ENCODE data around the gene ACTL8. TPM values are rescaled to one million over a fixed set of nuclear protein-coding genes. Genes with fewer than 3 reads are reported as not detected.
A peak's percentile ranks its signal among the peaks of the same experiment; 100 is the strongest.

Gene ACTL8
- polyA plus RNA-seq, 2 of the 4 experiments (the other 2 are of a cell fraction), result 0.30 to 1.3 TPM

DNA sequence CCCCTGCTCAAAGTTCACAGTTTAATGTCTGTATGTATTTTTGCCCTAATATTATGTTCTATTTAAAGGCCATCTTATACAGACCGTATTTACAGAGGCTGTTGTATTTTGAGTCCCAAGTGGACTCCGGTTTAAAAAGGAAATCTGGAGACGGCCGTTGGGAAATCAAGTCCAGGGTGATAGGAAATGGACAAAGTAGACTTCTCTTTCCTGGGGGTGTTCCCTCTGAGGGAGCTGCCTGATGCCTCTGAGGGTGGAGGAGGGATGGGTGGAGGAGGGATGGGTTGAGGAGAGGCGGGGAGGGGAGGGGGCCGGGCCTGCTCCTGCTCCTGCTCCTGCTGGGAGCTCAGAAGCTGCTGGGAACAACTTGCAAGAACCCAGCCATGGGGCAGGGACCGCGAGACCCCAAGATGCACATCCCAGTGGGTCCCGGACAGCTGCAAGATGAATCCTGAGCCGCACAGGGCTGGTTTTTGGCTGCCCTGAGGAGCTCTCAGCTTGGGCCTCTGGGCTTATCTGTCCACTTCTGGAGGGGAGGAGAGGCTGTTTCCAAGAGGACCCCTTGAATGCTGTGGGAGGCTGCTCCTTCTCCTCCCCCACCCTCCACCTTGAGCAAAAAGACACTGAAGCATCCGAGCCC, 12.0 kb upstream of the ACTL8 start:
- no peak for DNase-seq (ENCODE audit: low read depth in 1 of 2, low spot score in 1 of 2)
- TF ChIP-seq CEBPB (IDR thresholded peaks at IDR 0.05), result no peak
- TF ChIP-seq, protein P1, sequence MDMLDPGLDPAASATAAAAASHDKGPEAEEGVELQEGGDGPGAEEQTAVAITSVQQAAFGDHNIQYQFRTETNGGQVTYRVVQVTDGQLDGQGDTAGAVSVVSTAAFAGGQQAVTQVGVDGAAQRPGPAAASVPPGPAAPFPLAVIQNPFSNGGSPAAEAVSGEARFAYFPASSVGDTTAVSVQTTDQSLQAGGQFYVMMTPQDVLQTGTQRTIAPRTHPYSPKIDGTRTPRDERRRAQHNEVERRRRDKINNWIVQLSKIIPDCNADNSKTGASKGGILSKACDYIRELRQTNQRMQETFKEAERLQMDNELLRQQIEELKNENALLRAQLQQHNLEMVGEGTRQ (IDR thresholded peaks at IDR 0.05), result no peak
- no peak for TF ChIP-seq FOSL2 (IDR thresholded peaks at IDR 0.05)
- TF ChIP-seq FOSL2 (CRISPR knock-in tag; IDR thresholded peaks at IDR 0.05), result no peak
- TF ChIP-seq JUNB (IDR thresholded peaks at IDR 0.05), result no peak
- WGBS (ENCODE audit: missing lambda C conversion rate), result 45% methylated on average over 5 of the region's 11 CpGs
- Histone ChIP-seq H3K4me1 (no peaks in the 10 kb centered on the region), H3K4me3 (no peak overlapping the region), H3K4me2 (no peak overlapping the region), H3K9me3 (no peaks in the 10 kb centered on the region), H3K27ac (no peak overlapping the region)
- CTCF ChIA-PET, result interaction anchor here (1.3 kb wide), 1 partner anchor 250 kb away, joined by 3 read pairs; no protein-coding TSS in a partner anchor
- ATAC-seq, result no peak
- POLR2A ChIA-PET, result no interaction called here
- FAIRE-seq, result no peak

DNA sequence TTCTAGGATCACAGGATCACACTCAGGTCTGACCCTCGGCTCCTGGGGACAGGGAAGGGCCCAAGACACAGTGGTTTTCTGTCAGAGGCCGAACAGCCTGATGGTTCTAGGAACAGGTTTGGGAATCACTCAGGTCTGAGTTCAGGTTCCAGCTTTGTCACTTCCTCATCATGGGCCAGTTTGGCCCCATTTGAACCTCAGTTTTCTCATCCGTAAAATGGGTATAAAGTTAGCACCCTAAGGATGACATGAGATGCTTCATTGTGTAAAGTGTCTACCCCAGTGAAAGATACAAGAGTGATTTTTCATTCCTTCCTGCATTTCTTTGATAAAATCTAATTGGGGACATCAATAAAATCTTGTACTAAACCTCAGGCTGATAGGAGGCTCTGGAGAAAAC, 11.2 kb upstream of the ACTL8 start:
- 95% methylated on average over 2 of the region's 3 CpGs for WGBS (ENCODE audit: missing lambda C conversion rate)
- CTCF ChIA-PET, result interaction anchor here (0.5 to 1.3 kb wide), 3 partner anchors 11 to 251 kb away, joined by 3 read pairs; partner anchors contain the start of gene ACTL8
- H3K4me2 ChIP-seq, result no peak overlapping the region
- no peak for FAIRE-seq
- no peaks in the 10 kb centered on the region for H3K9me3 ChIP-seq
- no peak for DNase-seq (ENCODE audit: low read depth in 1 of 2, low spot score in 1 of 2)
- ATAC-seq, result no peak
- H3K4me3 ChIP-seq, result no peak overlapping the region
- H3K4me1 ChIP-seq, result no peaks in the 10 kb centered on the region
- POLR2A ChIA-PET, result no interaction called here
- no peak overlapping the region for H3K27ac ChIP-seq
- TF ChIP-seq TP53 (CRISPR knock-in tag; IDR thresholded peaks at IDR 0.05) (no peak), KDM5A (IDR thresholded peaks at IDR 0.05) (no peak), RNF2 (IDR thresholded peaks at IDR 0.05; ENCODE audit: borderline replicate concordance, low read depth) (no peak), TFCP2L1 (CRISPR knock-in tag; IDR thresholded peaks at IDR 0.05) (no peak)
- TF ChIP-seq, protein P2, sequence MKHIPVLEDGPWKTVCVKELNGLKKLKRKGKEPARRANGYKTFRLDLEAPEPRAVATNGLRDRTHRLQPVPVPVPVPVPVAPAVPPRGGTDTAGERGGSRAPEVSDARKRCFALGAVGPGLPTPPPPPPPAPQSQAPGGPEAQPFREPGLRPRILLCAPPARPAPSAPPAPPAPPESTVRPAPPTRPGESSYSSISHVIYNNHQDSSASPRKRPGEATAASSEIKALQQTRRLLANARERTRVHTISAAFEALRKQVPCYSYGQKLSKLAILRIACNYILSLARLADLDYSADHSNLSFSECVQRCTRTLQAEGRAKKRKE (CRISPR knock-in tag; IDR thresholded peaks at IDR 0.05; ENCODE audit: low read depth), result no peak
- TF ChIP-seq, protein P3, sequence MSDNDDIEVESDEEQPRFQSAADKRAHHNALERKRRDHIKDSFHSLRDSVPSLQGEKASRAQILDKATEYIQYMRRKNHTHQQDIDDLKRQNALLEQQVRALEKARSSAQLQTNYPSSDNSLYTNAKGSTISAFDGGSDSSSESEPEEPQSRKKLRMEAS (IDR thresholded peaks at IDR 0.05), result no peak

DNA sequence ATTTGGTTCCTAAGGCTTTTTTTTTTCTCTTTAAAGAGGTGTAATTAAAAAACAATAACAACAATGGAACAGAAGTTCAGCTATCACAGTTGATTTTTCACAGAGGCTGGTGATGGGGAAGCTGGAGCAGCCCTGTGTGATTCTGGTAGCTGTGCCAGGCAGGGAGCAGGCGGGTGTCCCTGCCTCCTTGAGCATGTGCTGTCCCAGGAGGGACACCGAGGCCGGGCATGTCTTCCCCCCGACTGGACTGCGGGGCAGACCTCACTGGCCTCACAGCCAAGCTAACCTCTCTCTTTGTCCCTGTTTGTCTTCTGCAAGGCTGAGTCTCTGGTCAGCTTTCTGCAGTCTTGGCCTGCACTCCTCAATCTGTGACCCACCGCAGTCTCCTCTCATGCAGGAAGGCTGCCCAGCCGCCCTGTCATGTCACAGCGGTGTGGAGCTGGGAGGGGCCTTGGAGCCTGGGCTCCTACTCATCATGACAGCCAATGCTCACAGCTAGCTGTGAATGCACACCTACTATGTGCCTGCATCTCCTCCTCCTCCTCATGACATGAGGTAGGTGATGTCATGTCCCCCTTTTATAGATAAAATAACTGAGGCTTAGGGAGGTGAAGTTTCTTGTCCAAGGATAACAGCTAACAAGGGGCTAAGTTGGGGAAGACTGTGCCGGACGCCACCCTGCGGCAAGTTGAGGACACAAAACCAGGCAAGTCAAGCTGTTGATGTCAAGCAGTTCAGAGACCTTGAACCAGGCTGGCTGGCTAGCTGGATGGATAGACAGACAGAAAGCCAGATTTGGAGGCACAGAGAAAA, 10.3 kb upstream of the ACTL8 start:
- TF ChIP-seq HOXB13 (CRISPR knock-in tag; IDR thresholded peaks at IDR 0.05; ENCODE audit: low read depth) (no peak), TP53 (CRISPR knock-in tag; IDR thresholded peaks at IDR 0.05) (no peak), ZNF302 (CRISPR knock-in tag; IDR thresholded peaks at IDR 0.05) (no peak), EP300 (IDR thresholded peaks at IDR 0.05) (no peak), FOSB (CRISPR knock-in tag; IDR thresholded peaks at IDR 0.05) (no peak), CBX2 (IDR thresholded peaks at IDR 0.05; ENCODE audit: borderline replicate concordance, low read depth) (no peak), CEBPB (IDR thresholded peaks at IDR 0.05) (no peak), RCOR1 (IDR thresholded peaks at IDR 0.05; ENCODE audit: low read depth, low read length) (no peak)
- TF ChIP-seq, protein P2 (CRISPR knock-in tag; IDR thresholded peaks at IDR 0.05; ENCODE audit: low read depth), result no peak
- TF ChIP-seq, protein P4, sequence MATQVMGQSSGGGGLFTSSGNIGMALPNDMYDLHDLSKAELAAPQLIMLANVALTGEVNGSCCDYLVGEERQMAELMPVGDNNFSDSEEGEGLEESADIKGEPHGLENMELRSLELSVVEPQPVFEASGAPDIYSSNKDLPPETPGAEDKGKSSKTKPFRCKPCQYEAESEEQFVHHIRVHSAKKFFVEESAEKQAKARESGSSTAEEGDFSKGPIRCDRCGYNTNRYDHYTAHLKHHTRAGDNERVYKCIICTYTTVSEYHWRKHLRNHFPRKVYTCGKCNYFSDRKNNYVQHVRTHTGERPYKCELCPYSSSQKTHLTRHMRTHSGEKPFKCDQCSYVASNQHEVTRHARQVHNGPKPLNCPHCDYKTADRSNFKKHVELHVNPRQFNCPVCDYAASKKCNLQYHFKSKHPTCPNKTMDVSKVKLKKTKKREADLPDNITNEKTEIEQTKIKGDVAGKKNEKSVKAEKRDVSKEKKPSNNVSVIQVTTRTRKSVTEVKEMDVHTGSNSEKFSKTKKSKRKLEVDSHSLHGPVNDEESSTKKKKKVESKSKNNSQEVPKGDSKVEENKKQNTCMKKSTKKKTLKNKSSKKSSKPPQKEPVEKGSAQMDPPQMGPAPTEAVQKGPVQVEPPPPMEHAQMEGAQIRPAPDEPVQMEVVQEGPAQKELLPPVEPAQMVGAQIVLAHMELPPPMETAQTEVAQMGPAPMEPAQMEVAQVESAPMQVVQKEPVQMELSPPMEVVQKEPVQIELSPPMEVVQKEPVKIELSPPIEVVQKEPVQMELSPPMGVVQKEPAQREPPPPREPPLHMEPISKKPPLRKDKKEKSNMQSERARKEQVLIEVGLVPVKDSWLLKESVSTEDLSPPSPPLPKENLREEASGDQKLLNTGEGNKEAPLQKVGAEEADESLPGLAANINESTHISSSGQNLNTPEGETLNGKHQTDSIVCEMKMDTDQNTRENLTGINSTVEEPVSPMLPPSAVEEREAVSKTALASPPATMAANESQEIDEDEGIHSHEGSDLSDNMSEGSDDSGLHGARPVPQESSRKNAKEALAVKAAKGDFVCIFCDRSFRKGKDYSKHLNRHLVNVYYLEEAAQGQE (IDR thresholded peaks at IDR 0.05), result no peak
- TF ChIP-seq, protein P5, sequence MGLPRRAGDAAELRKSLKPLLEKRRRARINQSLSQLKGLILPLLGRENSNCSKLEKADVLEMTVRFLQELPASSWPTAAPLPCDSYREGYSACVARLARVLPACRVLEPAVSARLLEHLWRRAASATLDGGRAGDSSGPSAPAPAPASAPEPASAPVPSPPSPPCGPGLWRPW (IDR thresholded peaks at IDR 0.05), result no peak
- TF ChIP-seq, protein P1 (IDR thresholded peaks at IDR 0.05), result no peak
- TF ChIP-seq, protein P6, sequence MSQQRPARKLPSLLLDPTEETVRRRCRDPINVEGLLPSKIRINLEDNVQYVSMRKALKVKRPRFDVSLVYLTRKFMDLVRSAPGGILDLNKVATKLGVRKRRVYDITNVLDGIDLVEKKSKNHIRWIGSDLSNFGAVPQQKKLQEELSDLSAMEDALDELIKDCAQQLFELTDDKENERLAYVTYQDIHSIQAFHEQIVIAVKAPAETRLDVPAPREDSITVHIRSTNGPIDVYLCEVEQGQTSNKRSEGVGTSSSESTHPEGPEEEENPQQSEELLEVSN (IDR thresholded peaks at IDR 0.05; ENCODE audit: borderline replicate concordance, low read depth), result no peak
- TF ChIP-seq, protein P7, sequence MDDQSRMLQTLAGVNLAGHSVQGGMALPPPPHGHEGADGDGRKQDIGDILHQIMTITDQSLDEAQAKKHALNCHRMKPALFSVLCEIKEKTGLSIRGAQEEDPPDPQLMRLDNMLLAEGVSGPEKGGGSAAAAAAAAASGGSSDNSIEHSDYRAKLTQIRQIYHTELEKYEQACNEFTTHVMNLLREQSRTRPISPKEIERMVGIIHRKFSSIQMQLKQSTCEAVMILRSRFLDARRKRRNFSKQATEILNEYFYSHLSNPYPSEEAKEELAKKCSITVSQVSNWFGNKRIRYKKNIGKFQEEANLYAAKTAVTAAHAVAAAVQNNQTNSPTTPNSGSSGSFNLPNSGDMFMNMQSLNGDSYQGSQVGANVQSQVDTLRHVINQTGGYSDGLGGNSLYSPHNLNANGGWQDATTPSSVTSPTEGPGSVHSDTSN (IDR thresholded peaks at IDR 0.05), result no peak
- Histone ChIP-seq H3K27ac (no peak overlapping the region), H3K9me3 (no peaks in the 10 kb centered on the region), H3K4me2 (no peak overlapping the region), H3K4me1 (no peaks in the 10 kb centered on the region), H3K4me3 (no peak overlapping the region)
- POLR2A ChIA-PET, result no interaction called here
- FAIRE-seq, result no peak
- no peak for DNase-seq (ENCODE audit: low read depth in 1 of 2, low spot score in 1 of 2)
- CTCF ChIA-PET, result interaction anchor here (0.6 to 1.3 kb wide), 8 partner anchors 10 to 252 kb away, joined by 3 to 4 read pairs (median 3); partner anchors contain the start of gene ACTL8
- WGBS (ENCODE audit: missing lambda C conversion rate), result 73% methylated on average over 11 of the region's 11 CpGs
- ATAC-seq, result peak in 1 of 2 experiments; percentile 52; a peak in 2 of 6 replicates
